ENCODE data around the gene DEFB108B.
"Not testable (repeated sequence)": the region's sequence is repeated elsewhere in the genome, so short reads cannot be mapped to it uniquely, and the experiment has no call there.

Gene DEFB108B

GRCh38 chr11:71829247-71829646 is 3.8 kb upstream of the DEFB108B start:
- H3K36me3 ChIP-seq (ENCODE audit: control insufficient read depth in 2 of 2, insufficient read depth in 1 of 2, low read length in 2 of 2); H3K27ac ChIP-seq (ENCODE audit: extremely low read depth, low read depth, low read length); H3K9me3 ChIP-seq (ENCODE audit: control insufficient read depth, insufficient read depth, low read depth, low read length); POLR2A ChIA-PET; H3K4me1 ChIP-seq (ENCODE audit: control insufficient read depth, insufficient read depth, low read length); H3K4me3 ChIP-seq (ENCODE audit: low read depth, low read length): not testable (repeated sequence)
- peak; percentile 82 for TF ChIP-seq ZNF146 (tag by site-specific recombination; IDR thresholded peaks at IDR 0.05)
- CTCF ChIA-PET, result interaction anchor here (0.6 kb wide), 1 partner anchor 118 kb away, joined by 3 read pairs; no protein-coding TSS in a partner anchor

- CTCF ChIA-PET; H3K27ac ChIP-seq (ENCODE audit: extremely low read depth, low read depth, low read length); H3K9me3 ChIP-seq (ENCODE audit: control insufficient read depth, insufficient read depth, low read depth, low read length); H3K4me3 ChIP-seq (ENCODE audit: low read depth, low read length); H3K36me3 ChIP-seq (ENCODE audit: control insufficient read depth in 2 of 2, insufficient read depth in 1 of 2, low read length in 2 of 2); H3K4me1 ChIP-seq (ENCODE audit: control insufficient read depth, insufficient read depth, low read length); POLR2A ChIA-PET: not testable (repeated sequence)
Observed at GRCh38 chr11:71829686-71830085, 3.3 kb upstream of the DEFB108B start.

DNA sequence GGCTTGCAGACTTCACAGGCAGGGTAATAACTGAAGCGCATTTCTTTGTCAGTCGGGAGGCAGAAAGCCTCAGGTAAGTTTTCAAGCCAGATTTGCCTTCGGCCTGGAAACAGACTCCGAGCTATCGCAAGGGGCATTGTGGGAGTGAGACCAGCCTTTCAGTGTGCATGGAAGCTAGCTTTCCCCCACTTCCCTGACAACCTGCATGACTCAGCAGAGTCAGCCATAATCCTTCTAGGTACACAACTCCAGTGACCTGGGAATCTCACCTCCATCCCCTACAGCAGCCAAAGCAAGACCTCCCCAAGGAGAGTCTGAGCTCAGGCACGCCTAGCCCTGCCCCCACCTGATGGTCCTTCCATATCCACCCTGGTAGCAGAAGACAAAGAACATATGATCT is 9.7 kb downstream of the DEFB108B start:
- CTCF ChIA-PET; H3K9me3 ChIP-seq (ENCODE audit: control insufficient read depth, insufficient read depth, low read depth, low read length); H3K4me3 ChIP-seq (ENCODE audit: low read depth, low read length): not testable (repeated sequence)

GRCh38 chr11:71843355-71843754 is 10.4 kb downstream of the DEFB108B start:
- CTCF ChIA-PET; H3K36me3 ChIP-seq (ENCODE audit: control insufficient read depth in 2 of 2, insufficient read depth in 1 of 2, low read length in 2 of 2); H3K4me1 ChIP-seq (ENCODE audit: control insufficient read depth, insufficient read depth, low read length); H3K27ac ChIP-seq (ENCODE audit: extremely low read depth, low read depth, low read length); H3K4me3 ChIP-seq (ENCODE audit: low read depth, low read length); H3K9me3 ChIP-seq (ENCODE audit: control insufficient read depth, insufficient read depth, low read depth, low read length): not testable (repeated sequence)
- POLR2A ChIA-PET, result interaction anchor here (1.0 kb wide), 1 partner anchor 85 kb away, joined by 3 read pairs; the partner anchor contains the start of genes RNF121 and XNDC1N

More for the DNA sequence above, 9.7 kb downstream of the DEFB108B start:
- POLR2A ChIA-PET, result interaction anchor here (1.0 kb wide), 1 partner anchor 86 kb away, joined by 3 read pairs; the partner anchor contains the start of genes RNF121 and XNDC1N
- H3K27ac ChIP-seq (ENCODE audit: extremely low read depth, low read depth, low read length); H3K4me1 ChIP-seq (ENCODE audit: control insufficient read depth, insufficient read depth, low read length); H3K36me3 ChIP-seq (ENCODE audit: control insufficient read depth in 2 of 2, insufficient read depth in 1 of 2, low read length in 2 of 2): not testable (repeated sequence)

GRCh38 chr11:71843858-71844257 is 10.9 kb downstream of the DEFB108B start:
- no peaks in the 10 kb centered on the region for H3K36me3 ChIP-seq (ENCODE audit: control insufficient read depth in 2 of 2, insufficient read depth in 1 of 2, low read length in 2 of 2)
- H3K27ac ChIP-seq (ENCODE audit: extremely low read depth, low read depth, low read length), result no peak overlapping the region
- CTCF ChIA-PET, result no interaction called here

More at GRCh38 chr11:71843858-71844257, 10.9 kb downstream of the DEFB108B start:
- TF ChIP-seq ZNF792 (tag by site-specific recombination; IDR thresholded peaks at IDR 0.05), result no peak
- no peak for TF ChIP-seq ZNF670 (tag by site-specific recombination; IDR thresholded peaks at IDR 0.05; ENCODE audit: low read depth)
- no peak for TF ChIP-seq ZNF138 (tag by site-specific recombination; IDR thresholded peaks at IDR 0.05; ENCODE audit: borderline replicate concordance)
- TF ChIP-seq ZNF837 (tag by site-specific recombination; IDR thresholded peaks at IDR 0.05), result no peak
- TF ChIP-seq ZNF169 (tag by site-specific recombination; IDR thresholded peaks at IDR 0.05), result no peak
- TF ChIP-seq ZNF701 (tag by site-specific recombination; IDR thresholded peaks at IDR 0.05), result no peak
- no peak for TF ChIP-seq MYNN (tag by site-specific recombination; IDR thresholded peaks at IDR 0.05; ENCODE audit: borderline replicate concordance)
- TF ChIP-seq ZBTB1 (tag by site-specific recombination; IDR thresholded peaks at IDR 0.05), result no peak
- no peak for TF ChIP-seq ZNF350 (tag by site-specific recombination; IDR thresholded peaks at IDR 0.05)
- TF ChIP-seq KLF10 (tag by site-specific recombination; IDR thresholded peaks at IDR 0.05), result no peak
- TF ChIP-seq ZNF155 (tag by site-specific recombination; IDR thresholded peaks at IDR 0.05), result no peak
- TF ChIP-seq, protein P1, sequence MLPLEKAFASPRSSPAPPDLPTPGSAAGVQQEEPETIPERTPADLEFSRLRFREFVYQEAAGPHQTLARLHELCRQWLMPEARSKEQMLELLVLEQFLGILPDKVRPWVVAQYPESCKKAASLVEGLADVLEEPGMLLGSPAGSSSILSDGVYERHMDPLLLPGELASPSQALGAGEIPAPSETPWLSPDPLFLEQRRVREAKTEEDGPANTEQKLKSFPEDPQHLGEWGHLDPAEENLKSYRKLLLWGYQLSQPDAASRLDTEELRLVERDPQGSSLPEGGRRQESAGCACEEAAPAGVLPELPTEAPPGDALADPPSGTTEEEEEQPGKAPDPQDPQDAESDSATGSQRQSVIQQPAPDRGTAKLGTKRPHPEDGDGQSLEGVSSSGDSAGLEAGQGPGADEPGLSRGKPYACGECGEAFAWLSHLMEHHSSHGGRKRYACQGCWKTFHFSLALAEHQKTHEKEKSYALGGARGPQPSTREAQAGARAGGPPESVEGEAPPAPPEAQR (tag by site-specific recombination; IDR thresholded peaks at IDR 0.05), result no peak
- TF ChIP-seq ZBTB21 (tag by site-specific recombination; IDR thresholded peaks at IDR 0.05), result no peak
- no peak for TF ChIP-seq ZNF132 (tag by site-specific recombination; IDR thresholded peaks at IDR 0.05; ENCODE audit: borderline replicate concordance)
- no peak for TF ChIP-seq ZNF561 (tag by site-specific recombination; IDR thresholded peaks at IDR 0.05; ENCODE audit: borderline replicate concordance)
- TF ChIP-seq CTCF (tag by site-specific recombination; IDR thresholded peaks at IDR 0.05), result no peak
- TF ChIP-seq GLI2 (tag by site-specific recombination; IDR thresholded peaks at IDR 0.05; ENCODE audit: borderline replicate concordance, low read depth), result no peak
- POLR2A ChIA-PET, result interaction anchor here (1.0 kb wide), 1 partner anchor 85 kb away, joined by 3 read pairs; the partner anchor contains the start of genes RNF121 and XNDC1N
- H3K9me3 ChIP-seq (ENCODE audit: control insufficient read depth, insufficient read depth, low read depth, low read length), result no peaks in the 10 kb centered on the region
- no peaks in the 10 kb centered on the region for H3K4me1 ChIP-seq (ENCODE audit: control insufficient read depth, insufficient read depth, low read length)
- H3K4me3 ChIP-seq (ENCODE audit: low read depth, low read length), result no peak overlapping the region
